PC-3 (cell line): ENCODE data around the gene CIC.

Source experiments
- CTCF ChIP-seq: fragments of 300-600 bp; sonication (generic); conservative IDR thresholded peaks from 2 replicates; pipeline ENCODE4 v1.5.1; 2017; ENCODE audit warnings: antibody characterized with exemption, low read depth, mild to moderate bottlenecking, low read length
- EZH2 ChIP-seq: fragments of 300-600 bp; sonication (generic); IDR thresholded peaks from one replicate; pipeline ENCODE4 v1.6.1; 2017; ENCODE audit warnings: antibody characterized with exemption, mild to moderate bottlenecking, low read length; ENCODE audit not compliant: unreplicated experiment

- TF ChIP-seq CTCF (no peak), EZH2 (no peak)
These were observed 17.4 kb downstream of the CIC start for GRCh38 chr19:42286349-42287016.
